NT2/D1 (cell line): ENCODE measurements around the gene TAF11L10.
"Not testable (repeated sequence)": the region's sequence is repeated elsewhere in the genome, so short reads cannot be mapped to it uniquely, and the experiment has no call there.

ENCODE experiments used
- DNase-seq: peaks from one replicate; pipeline ENCODE4 v3.0.0-alpha.2; 2011; ENCODE audit warnings: low read depth, low spot score
- H3K27me3 ChIP-seq: 2 replicates; pipeline ENCODE4 v1.6.0; 2011; ENCODE audit warnings: mild to moderate bottlenecking; ENCODE audit not compliant: insufficient read length, insufficient read depth
- H3K36me3 ChIP-seq: 2 replicates; pipeline ENCODE4 v1.6.1; 2011; ENCODE audit warnings: mild to moderate bottlenecking, low read length, mixed read lengths; ENCODE audit not compliant: insufficient read depth, insufficient read length
- H3K4me1 ChIP-seq: 2 replicates; pipeline ENCODE4 v1.5.1; 2011; ENCODE audit not compliant: insufficient read depth, insufficient read length
- H3K4me3 ChIP-seq: 2 replicates; pipeline ENCODE4 v1.5.1; 2011; ENCODE audit warnings: low read depth; ENCODE audit not compliant: insufficient read length
- H3K9ac ChIP-seq: 2 replicates; pipeline ENCODE4 v1.6.0; 2011; ENCODE audit warnings: low read depth; ENCODE audit not compliant: insufficient read length
- H3K9me3 ChIP-seq: 2 replicates; pipeline ENCODE4 v1.5.1; 2011; ENCODE audit warnings: mild to moderate bottlenecking, low read length; ENCODE audit not compliant: insufficient read depth
- SUZ12 ChIP-seq: IDR thresholded peaks from 2 replicates; pipeline ENCODE4 v1.6.1; 2011; ENCODE audit not compliant: insufficient read length, insufficient read depth; ENCODE audit errors: extremely low read depth
- YY1 ChIP-seq: IDR thresholded peaks from 2 replicates; pipeline ENCODE4 v1.6.1; 2011; ENCODE audit not compliant: insufficient read length, insufficient read depth
- ZNF274 ChIP-seq: IDR thresholded peaks from 2 replicates; pipeline ENCODE4 v1.6.1; 2011; ENCODE audit warnings: mild to moderate bottlenecking, low read depth, low read length

Gene TAF11L10

GRCh38 chr5:17604951-17605350 lies 7.3 kb upstream of the TAF11L10 start:
- Histone ChIP-seq H3K4me3 (no peak overlapping the region), H3K9me3 (no peaks in the 10 kb centered on the region), H3K36me3 (no peaks in the 10 kb centered on the region), H3K4me1 (no peaks in the 10 kb centered on the region), H3K9ac (no peak overlapping the region), H3K27me3 (no peaks in the 10 kb centered on the region)
- TF ChIP-seq YY1 (no peak), ZNF274 (no peak), SUZ12 (no peak)
- no peak for DNase-seq

GRCh38 chr5:17603880-17604279 lies 6.3 kb upstream of the TAF11L10 start, which contains the start of gene TAF11L11:
Gene TAF11L11 (plus strand): TSS chr5:17604183.
- not testable (repeated sequence) for H3K36me3 ChIP-seq, DNase-seq, H3K4me3 ChIP-seq, H3K9ac ChIP-seq, H3K27me3 ChIP-seq, H3K9me3 ChIP-seq, H3K4me1 ChIP-seq

GRCh38 chr5:17594255-17594654 lies 3.4 kb downstream of the TAF11L10 start, which contains the start of gene TAF11L9:
Gene TAF11L9 (minus strand): TSS chr5:17594394.
- not testable (repeated sequence) for H3K36me3 ChIP-seq, H3K4me3 ChIP-seq, H3K9ac ChIP-seq, H3K4me1 ChIP-seq, H3K9me3 ChIP-seq, H3K27me3 ChIP-seq, DNase-seq

- not testable (repeated sequence) for H3K36me3 ChIP-seq, H3K4me1 ChIP-seq, H3K4me3 ChIP-seq, H3K9ac ChIP-seq, H3K9me3 ChIP-seq, DNase-seq, H3K27me3 ChIP-seq
Observed at GRCh38 chr5:17590860-17591259, 6.8 kb downstream of the TAF11L10 start, which contains the start of gene TAF11L8. Gene TAF11L8 (minus strand): TSS chr5:17590960.

GRCh38 chr5:17585658-17586057 lies 12.0 kb downstream of the TAF11L10 start, which contains the start of gene TAF11L7:
Gene TAF11L7 (minus strand): TSS chr5:17585758.
- H3K36me3 ChIP-seq, H3K27me3 ChIP-seq, H3K9me3 ChIP-seq, DNase-seq, H3K4me1 ChIP-seq, H3K4me3 ChIP-seq, H3K9ac ChIP-seq: not testable (repeated sequence)
